A673 (cell line): ENCODE measurements around the gene ADAMTS2. TPM values are rescaled to one million over a fixed set of nuclear protein-coding genes. Genes with fewer than 3 reads are reported as not detected.
A peak's percentile ranks its signal among the peaks of the same experiment; 100 is the strongest.

ENCODE experiments used
- BruUV-seq: library from RNA; stranded (reverse); fragments of 400-500 nt; replicated peaks from 2 replicates; lab custom pipeline; 2021; lab: Mats Ljungman, UMichigan
- CTCF ChIA-PET: fragments of 300-600 bp; sonication (Branson Sonifier 250); formaldehyde crosslinking; loops from one replicate; lab custom pipeline; 2022; ENCODE audit warnings: antibody characterized with exemption; lab: Charles Lee
- POLR2A ChIA-PET: fragments of 300-600 bp; sonication (Branson Sonifier 250); formaldehyde crosslinking; loops from one replicate; lab custom pipeline; 2022; ENCODE audit warnings: antibody characterized with exemption; ENCODE audit not compliant: low non-redundant PET; lab: Charles Lee
- DNase-seq: peaks from one replicate; pipeline ENCODE4 v3.0.0-alpha.2; 2015; ENCODE audit warnings: low spot score
- H3K27ac ChIP-seq: fragments of 200-600 bp; sonication (generic); 2 replicates; pipeline ENCODE4 v1.5.1; 2016; ENCODE audit warnings: mixed run types, low read depth, mild to moderate bottlenecking, mixed read lengths, antibody characterized with exemption, low read length; ENCODE audit not compliant: poor library complexity, severe bottlenecking
- H3K27me3 ChIP-seq: fragments of 200-600 bp; sonication (generic); replicated peaks from 2 replicates; pipeline ENCODE4 v1.6.1; 2017; ENCODE audit warnings: mixed run types, low read depth, mild to moderate bottlenecking, mixed read lengths, antibody characterized with exemption, low read length; ENCODE audit not compliant: insufficient read depth, poor library complexity
- H3K36me3 ChIP-seq: fragments of 200-600 bp; sonication (generic); 2 replicates; pipeline ENCODE4 v1.6.1; 2016; ENCODE audit warnings: mixed run types, mild to moderate bottlenecking, mixed read lengths, antibody characterized with exemption, low read length; ENCODE audit not compliant: insufficient read depth, poor library complexity, severe bottlenecking
- H3K4me1 ChIP-seq: fragments of 200-600 bp; sonication (generic); 2 replicates; pipeline ENCODE4 v1.6.1; 2017; ENCODE audit warnings: mixed run types, mild to moderate bottlenecking, mixed read lengths, antibody characterized with exemption, low read length; ENCODE audit not compliant: insufficient read depth, poor library complexity, severe bottlenecking
- H3K4me3 ChIP-seq: fragments of 200-600 bp; sonication (generic); 2 replicates; pipeline ENCODE4 v1.5.1; 2016; ENCODE audit warnings: low read depth, mixed run types, mild to moderate bottlenecking, mixed read lengths, low read length; ENCODE audit not compliant: poor library complexity, severe bottlenecking
- H3K9me3 ChIP-seq: fragments of 200-600 bp; sonication (generic); 2 replicates; pipeline ENCODE4 v1.6.1; 2016; ENCODE audit warnings: mixed run types, low read depth, mild to moderate bottlenecking, mixed read lengths, antibody characterized with exemption, low read length; ENCODE audit not compliant: poor library complexity, severe bottlenecking
- EZH2 ChIP-seq: fragments of 200-600 bp; sonication (generic); IDR thresholded peaks from 2 replicates; pipeline ENCODE4 v1.6.1; 2017; ENCODE audit warnings: borderline replicate concordance, low read depth, mild to moderate bottlenecking, mixed read lengths, antibody characterized with exemption, low read length; ENCODE audit not compliant: poor library complexity, severe bottlenecking
- intact Hi-C: fragments of 100-400 bp; cut with micrococcal nuclease; formaldehyde crosslinking; loops from one replicate; pipeline ENCODE4 v1.10.0; 2022; ENCODE audit not compliant: unreplicated experiment
- total RNA-seq: library from RNA; stranded (reverse); gene quantifications from 2 replicates; pipeline ENCODE4 v1.2.3, GENCODE V29; 2021
- TF ChIP-seq, protein P1 (sequence below): fragments of 300-800, 200-600 bp; sonication (generic); conservative IDR thresholded peaks from 2 replicates; pipeline ENCODE4 v1.5.1; 2017; ENCODE audit warnings: low read depth, mild to moderate bottlenecking, antibody characterized with exemption, low read length, moderate library complexity, mixed read lengths

The ADAMTS2 gene
- total RNA-seq, 1 experiment from 2014 or later = 0.39 TPM

DNA sequence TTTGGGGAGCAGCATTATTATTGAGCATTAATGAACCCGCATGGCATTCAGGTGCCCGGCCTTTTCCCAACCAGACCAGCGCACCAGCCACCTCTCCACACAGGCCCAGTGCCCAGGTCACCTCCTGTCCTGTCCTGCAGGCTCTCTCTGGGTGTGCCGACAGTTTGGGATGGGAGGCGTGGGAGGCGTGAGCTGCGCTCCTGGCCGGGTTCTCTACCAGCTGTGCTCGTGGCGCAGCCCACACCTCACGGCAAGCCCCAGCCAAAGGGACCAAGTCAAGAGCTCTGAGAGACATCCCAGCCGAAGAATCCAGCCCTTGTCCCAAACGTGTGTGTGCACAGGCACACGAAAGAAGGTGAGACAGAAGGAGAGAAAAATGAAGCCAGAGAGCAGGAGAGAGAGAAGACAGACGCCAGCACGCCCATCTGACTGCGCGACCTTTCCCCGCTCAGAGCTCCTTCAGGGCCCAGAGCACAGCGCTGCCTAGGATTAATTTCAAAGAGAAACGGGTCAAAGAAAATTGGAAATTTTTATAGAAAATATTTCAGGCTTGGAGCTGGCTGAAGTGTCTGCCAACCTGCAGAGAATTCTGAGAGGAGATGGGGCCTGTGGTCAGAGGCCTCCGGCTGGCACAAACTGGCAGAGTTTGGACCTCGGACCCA, 81.7 kb downstream of the ADAMTS2 start:
- H3K27ac ChIP-seq = no peak overlapping the region
- H3K36me3 ChIP-seq = no peaks in the 10 kb centered on the region
- H3K4me1 ChIP-seq = peaks cover 15% of the 10 kb centered on the region
- CTCF ChIA-PET = no interaction called here
- DNase-seq = no peak
- no peak overlapping the region for H3K4me3 ChIP-seq
- intact Hi-C loops = no loop called here
- POLR2A ChIA-PET = no interaction called here
- no TSS peak for BruUV-seq
- TF ChIP-seq, protein P1, sequence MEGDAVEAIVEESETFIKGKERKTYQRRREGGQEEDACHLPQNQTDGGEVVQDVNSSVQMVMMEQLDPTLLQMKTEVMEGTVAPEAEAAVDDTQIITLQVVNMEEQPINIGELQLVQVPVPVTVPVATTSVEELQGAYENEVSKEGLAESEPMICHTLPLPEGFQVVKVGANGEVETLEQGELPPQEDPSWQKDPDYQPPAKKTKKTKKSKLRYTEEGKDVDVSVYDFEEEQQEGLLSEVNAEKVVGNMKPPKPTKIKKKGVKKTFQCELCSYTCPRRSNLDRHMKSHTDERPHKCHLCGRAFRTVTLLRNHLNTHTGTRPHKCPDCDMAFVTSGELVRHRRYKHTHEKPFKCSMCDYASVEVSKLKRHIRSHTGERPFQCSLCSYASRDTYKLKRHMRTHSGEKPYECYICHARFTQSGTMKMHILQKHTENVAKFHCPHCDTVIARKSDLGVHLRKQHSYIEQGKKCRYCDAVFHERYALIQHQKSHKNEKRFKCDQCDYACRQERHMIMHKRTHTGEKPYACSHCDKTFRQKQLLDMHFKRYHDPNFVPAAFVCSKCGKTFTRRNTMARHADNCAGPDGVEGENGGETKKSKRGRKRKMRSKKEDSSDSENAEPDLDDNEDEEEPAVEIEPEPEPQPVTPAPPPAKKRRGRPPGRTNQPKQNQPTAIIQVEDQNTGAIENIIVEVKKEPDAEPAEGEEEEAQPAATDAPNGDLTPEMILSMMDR = no peak
- no peak for TF ChIP-seq EZH2
- no peaks in the 10 kb centered on the region for H3K9me3 ChIP-seq
- no peaks in the 10 kb centered on the region for H3K27me3 ChIP-seq

DNA sequence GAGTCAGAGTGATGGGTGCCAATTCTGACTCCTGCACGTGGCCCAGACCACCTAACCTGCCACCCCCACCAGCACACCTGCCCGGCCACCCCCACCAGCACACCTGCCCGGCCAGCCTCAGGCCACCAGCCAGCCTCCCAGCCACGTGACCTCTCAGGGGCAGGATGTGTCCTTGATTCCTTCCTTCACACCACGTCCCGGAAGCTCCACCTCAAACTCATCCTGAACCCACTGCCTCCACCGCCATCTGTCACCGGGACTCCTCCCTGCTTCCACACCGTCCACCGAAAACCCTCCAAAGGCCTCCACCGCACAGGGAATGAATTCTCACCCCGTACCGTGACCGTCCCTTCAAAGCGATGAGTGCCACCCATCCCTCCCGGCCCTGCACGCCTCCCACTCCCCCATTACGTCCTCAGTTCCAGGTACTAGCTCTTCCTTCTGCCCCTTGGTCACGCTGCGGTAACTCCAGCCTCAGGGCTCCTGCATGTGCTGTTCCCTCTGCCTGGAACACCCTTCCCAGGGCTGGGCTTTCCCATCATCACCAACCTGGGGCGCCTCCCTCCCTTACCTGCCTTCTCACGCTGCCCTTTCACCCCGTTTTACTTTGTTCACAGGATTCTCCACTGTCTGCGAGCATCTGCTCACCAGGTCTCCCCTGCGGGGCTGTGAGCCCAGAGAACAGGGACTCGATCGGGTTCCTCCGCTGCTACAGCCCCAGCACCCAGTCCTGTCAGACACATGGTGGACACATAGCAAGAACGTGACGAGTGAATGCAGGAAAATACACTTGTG, 82.9 kb downstream of the ADAMTS2 start:
- Histone ChIP-seq H3K27me3 (no peaks in the 10 kb centered on the region), H3K9me3 (no peaks in the 10 kb centered on the region), H3K36me3 (no peaks in the 10 kb centered on the region), H3K4me1 (peaks cover 15% of the 10 kb centered on the region), H3K4me3 (no peak overlapping the region), H3K27ac (no peak overlapping the region)
- intact Hi-C loops = no loop called here
- DNase-seq = no peak
- ChIA-PET POLR2A (no interaction called here), CTCF (no interaction called here)
- no peak for TF ChIP-seq EZH2
- TF ChIP-seq, protein P1 = no peak
- no TSS peak for BruUV-seq

DNA sequence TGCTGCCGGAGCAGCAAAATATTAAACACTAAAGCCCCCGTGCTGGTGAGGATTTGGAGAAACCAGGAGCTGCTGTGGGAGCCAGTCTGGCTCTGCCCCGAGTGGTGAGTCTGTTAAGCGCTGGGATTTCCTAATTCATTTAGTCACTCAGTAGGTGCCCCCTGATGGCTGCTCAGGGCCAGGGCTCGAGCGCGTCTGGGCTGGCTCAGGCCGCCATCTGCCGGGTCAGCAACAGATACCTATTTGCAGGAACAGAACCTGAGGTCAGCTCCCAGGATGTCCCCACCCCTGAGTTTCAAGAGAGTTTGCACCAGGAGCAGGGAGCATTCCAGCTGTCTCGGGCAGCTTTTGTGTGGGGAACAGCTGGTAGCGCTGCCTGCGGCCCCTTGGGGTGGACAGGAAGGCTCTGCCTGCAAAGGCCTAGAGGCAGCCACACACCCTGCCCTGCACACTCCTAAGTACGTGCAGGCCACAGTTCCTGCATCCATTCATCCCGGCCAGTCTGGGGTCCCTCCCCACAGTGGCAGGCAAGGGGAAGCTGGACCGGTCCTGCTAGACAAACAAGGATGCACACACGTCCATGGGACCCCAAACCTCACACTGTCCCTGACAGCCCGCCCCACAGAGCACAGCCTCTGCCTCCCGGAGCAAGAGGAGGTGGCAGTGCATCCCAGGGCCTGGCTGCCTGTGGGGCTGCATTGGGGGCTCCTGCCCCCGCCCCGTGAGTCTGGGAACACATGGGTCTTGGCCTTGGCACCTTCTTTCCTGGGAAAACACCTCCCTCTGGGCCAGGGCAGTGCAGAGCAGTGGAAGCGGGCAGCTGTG, 83.7 kb downstream of the ADAMTS2 start:
- H3K4me3 ChIP-seq = no peak overlapping the region
- DNase-seq = no peak
- ChIA-PET POLR2A (no interaction called here), CTCF (no interaction called here)
- no peaks in the 10 kb centered on the region for H3K36me3 ChIP-seq
- intact Hi-C loops = no loop called here
- BruUV-seq = no TSS peak
- no peaks in the 10 kb centered on the region for H3K27me3 ChIP-seq
- H3K4me1 ChIP-seq = peaks cover 15% of the 10 kb centered on the region
- TF ChIP-seq EZH2 = no peak
- TF ChIP-seq, protein P1 = peak; percentile 37; the same call in 1 of the 2 replicates
- H3K9me3 ChIP-seq = no peaks in the 10 kb centered on the region
- H3K27ac ChIP-seq = no peak overlapping the region
